ENCODE data around the gene ANKRD31. TPM values are rescaled to one million over a fixed set of nuclear protein-coding genes. Genes with fewer than 3 reads are reported as not detected.

Gene ANKRD31
- total and polyA plus RNA-seq, 7 donors: 0.01 to 0.11 (median 0.06) TPM; not detected in 2

DNA sequence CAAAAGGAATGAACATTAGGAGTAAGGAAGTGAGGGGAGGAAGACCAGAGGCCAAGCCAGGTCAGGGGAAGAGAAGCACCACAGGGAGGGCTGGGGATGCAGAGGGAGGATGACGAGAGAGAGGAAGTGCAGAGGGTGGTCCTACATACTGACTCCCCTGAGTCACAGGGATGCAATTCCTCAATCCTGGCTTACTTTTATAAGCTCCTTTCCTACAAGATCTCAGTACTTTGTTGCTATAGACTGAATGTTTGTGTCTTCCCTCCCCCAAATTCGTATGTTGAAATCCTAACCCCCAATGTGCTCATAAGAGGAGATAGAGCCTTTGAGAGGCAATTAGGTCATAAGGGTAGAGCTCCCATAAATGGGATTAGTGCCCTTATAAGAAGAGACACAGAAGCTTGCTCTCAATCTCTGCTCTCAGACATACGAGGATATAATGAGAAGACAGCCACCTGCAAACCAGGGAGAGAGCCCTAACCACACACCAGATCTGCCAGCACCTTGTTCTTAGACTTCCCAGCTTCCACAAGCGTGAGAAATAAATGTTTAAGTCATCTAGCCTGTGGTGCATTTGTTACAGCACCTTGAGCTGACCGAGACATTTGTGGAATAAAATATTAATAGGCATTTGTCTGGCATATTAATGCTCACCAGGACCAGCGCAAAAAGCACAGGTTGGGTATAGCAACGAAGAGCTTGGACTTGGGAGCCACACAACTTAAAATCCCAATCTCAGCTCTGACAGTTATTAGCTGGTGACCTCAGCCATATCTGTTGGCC lies 217.7 kb downstream of the ANKRD31 start:
- WGBS, 3 donors: 63 to 69% (median 67%) methylated on average over 7 of the region's 7 CpGs
- Histone ChIP-seq H3K27ac (no peak overlapping the region), H3K36me3 (ENCODE audit: insufficient read depth in 1 of 2, low read depth in 1 of 2) (no peaks in the 10 kb centered on the region), H3K4me3 (no peak overlapping the region), H3K4me1 (no peaks in the 10 kb centered on the region), H3K27me3 (ENCODE audit: insufficient read depth in 3 of 3, low read length in 2 of 3) (no peaks in the 10 kb centered on the region), H3K9me3 (no peaks in the 10 kb centered on the region)
- DNase-seq (no peak), ATAC-seq (no peak)
- no peak for TF ChIP-seq CTCF (IDR thresholded peaks at IDR 0.05)
- intact Hi-C loops (cut with DNase I): no loop called here

Other genes with a start within 250 kb of the ANKRD31 start
- 1 to 10 TPM; 1.4 to 3.5 (median 2.0) TPM for gene GCNT4, start 184.3 kb downstream of the ANKRD31 start, total RNA-seq
- gene GCNT4, start 184.3 kb downstream of the ANKRD31 start, polyA plus RNA-seq: 1 to 10 TPM in 2 of 3 donors, under 1 TPM in 1; 0.65 to 3.2 (median 1.1) TPM
- 10 to 100 TPM in 1 of 4 donors, 1 to 10 TPM in 3; 4.7 to 11.7 (median 7.1) TPM for gene HMGCR, start 100.3 kb upstream of the ANKRD31 start, total RNA-seq
- gene HMGCR, start 100.3 kb upstream of the ANKRD31 start, polyA plus RNA-seq: 1 to 10 TPM; 2.9 to 8.1 (median 4.8) TPM